H1 (cell line): ENCODE results near the gene HOXA6. TPM values are rescaled to one million over a fixed set of nuclear protein-coding genes. Genes with fewer than 3 reads are reported as not detected.

ENCODE experiments used
- CTCF ChIA-PET: fragments of 300-600 bp; sonication (Branson Sonifier 250); formaldehyde crosslinking; loops from one replicate; lab custom pipeline; 2021; ENCODE audit not compliant: partially characterized antibody; lab: Charles Lee
- POLR2A ChIA-PET: fragments of 300-600 bp; sonication (Branson Sonifier 250); formaldehyde crosslinking; loops from one replicate; lab custom pipeline; 2021; ENCODE audit warnings: inconsistent platforms; ENCODE audit not compliant: partially characterized antibody; lab: Charles Lee
- DNase-seq, 2 experiments: peaks; one replicate each; pipeline versions ENCODE4 v3.0.0 to v3.0.0-alpha.2; 2010 to 2022; ENCODE audit warnings: low spot score in 2 of 2, low read depth in 1 of 2, mixed read lengths in 1 of 2
- FAIRE-seq: peaks from 2 replicates; lab custom pipeline; 2011; peaks lifted over from hg19 to GRCh38; lab: Jason Lieb, UNC
- H2AFZ ChIP-seq: 2 replicates; pipeline ENCODE4 v1.8.1; 2012; ENCODE audit warnings: low read length, inconsistent platforms
- H2AK5ac ChIP-seq: 2 replicates; pipeline ENCODE4 v1.6.1; 2013; ENCODE audit warnings: low read depth, low read length
- H2BK120ac ChIP-seq: replicated peaks from 2 replicates; pipeline ENCODE3; 2013; ENCODE audit warnings: low read depth, low read length, inconsistent platforms
- H2BK12ac ChIP-seq: 2 replicates; pipeline ENCODE4 v1.6.1; 2013; ENCODE audit warnings: low read depth, low read length
- H2BK15ac ChIP-seq: 2 replicates; pipeline ENCODE4 v1.6.1; 2013; ENCODE audit warnings: low read length
- H2BK20ac ChIP-seq: 2 replicates; pipeline ENCODE4 v1.6.1; 2013; ENCODE audit warnings: low read length
- H2BK5ac ChIP-seq: 2 replicates; pipeline ENCODE4 v1.6.1; 2013; ENCODE audit warnings: low read depth, low read length
- H3K14ac ChIP-seq: 2 replicates; pipeline ENCODE4 v1.6.1; 2013; ENCODE audit warnings: inconsistent platforms; ENCODE audit not compliant: insufficient read length
- H3K18ac ChIP-seq: 2 replicates; pipeline ENCODE4 v1.6.1; 2013; ENCODE audit warnings: low read length; ENCODE audit errors: extremely low read depth
- H3K23ac ChIP-seq: 2 replicates; pipeline ENCODE4 v1.6.1; 2013; ENCODE audit warnings: inconsistent platforms; ENCODE audit not compliant: insufficient read length
- H3K23me2 ChIP-seq: 2 replicates; pipeline ENCODE4 v1.6.1; 2013; ENCODE audit warnings: low read depth, low read length
- H3K27ac ChIP-seq: 2 replicates; pipeline ENCODE4 v1.6.1; 2011; ENCODE audit warnings: low read depth, low read length, inconsistent platforms
- H3K27me3 ChIP-seq, 4 experiments: replicated peaks in 1 of 4; 1 replicate in 1 of 4; 2 replicates in 3 of 4; pipeline versions ENCODE4 v1.6.1 to v1.8.1; 2011 to 2013; ENCODE audit warnings: low read length in 3 of 4, mild to moderate bottlenecking in 3 of 4, inconsistent platforms in 2 of 4, mixed read lengths in 2 of 4, moderate library complexity in 1 of 4; ENCODE audit not compliant: control insufficient read depth in 3 of 4, insufficient read depth in 3 of 4; ENCODE audit errors: extremely low read depth in 1 of 4
- H3K36me3 ChIP-seq, 4 experiments: 2 replicates each; pipeline versions ENCODE4 v1.6.1 to v1.8.1; 2011 to 2013; ENCODE audit warnings: mild to moderate bottlenecking in 4 of 4, low read length in 3 of 4, moderate library complexity in 2 of 4, control low read depth in 1 of 4, inconsistent platforms in 1 of 4; ENCODE audit not compliant: insufficient read depth in 4 of 4, control insufficient read depth in 2 of 4
- H3K4ac ChIP-seq: replicated peaks from 2 replicates; pipeline ENCODE3; 2013; ENCODE audit warnings: low read length, low read depth, mixed read lengths, inconsistent platforms; ENCODE audit not compliant: insufficient read length
- H3K4me1 ChIP-seq, 4 experiments: replicated peaks in 1 of 4; 1 replicate in 1 of 4; 2 replicates in 3 of 4; pipeline versions ENCODE4 v1.6.1 to v1.8.1; 2011 to 2013; ENCODE audit warnings: low read length in 3 of 4, inconsistent platforms in 2 of 4, mixed read lengths in 1 of 4; ENCODE audit not compliant: insufficient read depth in 4 of 4, control insufficient read depth in 3 of 4
- H3K4me2 ChIP-seq, 2 experiments: 2 replicates each; pipeline versions ENCODE4 v1.6.1 to v1.8.1; 2011 to 2013; ENCODE audit warnings: low read depth in 2 of 2, low read length in 2 of 2, control low read depth in 1 of 2, inconsistent platforms in 1 of 2, mild to moderate bottlenecking in 1 of 2; ENCODE audit not compliant: insufficient read depth in 1 of 2
- H3K4me3 ChIP-seq, 4 experiments: fragments of 200-600, 300-600 bp in 1 of 4; sonication (generic), shearing (Covaris generic), sonication (Bioruptor Twin) in 1 of 4; 2 replicates each; pipeline versions ENCODE4 v1.5.1 to v1.8.1; 2011 to 2016; ENCODE audit warnings: low read length in 4 of 4, low read depth in 3 of 4, control low read depth in 2 of 4, inconsistent platforms in 2 of 4, mild to moderate bottlenecking in 2 of 4, mixed read lengths in 1 of 4, moderate library complexity in 1 of 4; ENCODE audit not compliant: insufficient read depth in 2 of 4; ENCODE audit errors: extremely low read depth in 1 of 4
- H3K56ac ChIP-seq: replicated peaks from 2 replicates; pipeline ENCODE3; 2013; ENCODE audit warnings: low read depth, mild to moderate bottlenecking, mixed read lengths, low read length, inconsistent platforms; ENCODE audit not compliant: insufficient read length
- H3K79me1 ChIP-seq: 2 replicates; pipeline ENCODE4 v1.6.1; 2013; ENCODE audit warnings: low read depth, low read length, control low read depth
- H3K79me2 ChIP-seq, 2 experiments: 2 replicates each; pipeline versions ENCODE4 v1.6.1 to v1.8.1; 2012 to 2013; ENCODE audit warnings: low read length in 2 of 2, mild to moderate bottlenecking in 2 of 2, inconsistent platforms in 1 of 2; ENCODE audit not compliant: insufficient read depth in 2 of 2, control insufficient read depth in 1 of 2
- H3K9ac ChIP-seq, 4 experiments: replicated peaks in 1 of 4; 1 replicate in 1 of 4; 2 replicates in 3 of 4; pipeline versions ENCODE4 v1.6.1 to v1.8.1; 2011 to 2013; ENCODE audit warnings: low read depth in 3 of 4, low read length in 3 of 4, control low read depth in 2 of 4, mild to moderate bottlenecking in 2 of 4, moderate library complexity in 2 of 4, inconsistent platforms in 1 of 4; ENCODE audit errors: extremely low read depth in 1 of 4
- H3K9me3 ChIP-seq, 2 experiments: 2 replicates each; pipeline versions ENCODE4 v1.6.1 to v1.8.1; 2012 to 2013; ENCODE audit warnings: mild to moderate bottlenecking in 2 of 2, moderate library complexity in 2 of 2, control low read depth in 1 of 2, inconsistent platforms in 1 of 2, low read depth in 1 of 2, low read length in 1 of 2, mixed read lengths in 1 of 2; ENCODE audit not compliant: insufficient read depth in 2 of 2
- H4K20me1 ChIP-seq, 2 experiments: replicated peaks in 1 of 2; 2 replicates each; pipeline versions ENCODE3 to v1.8.1; 2011 to 2013; ENCODE audit warnings: inconsistent platforms in 2 of 2, low read length in 2 of 2, mild to moderate bottlenecking in 1 of 2; ENCODE audit not compliant: insufficient read depth in 2 of 2, control insufficient read depth in 1 of 2
- H4K5ac ChIP-seq: 2 replicates; pipeline ENCODE4 v1.6.1; 2013; ENCODE audit warnings: low read length, low read depth, mixed read lengths, inconsistent platforms; ENCODE audit not compliant: insufficient read length
- H4K8ac ChIP-seq: 2 replicates; pipeline ENCODE4 v1.8.0; 2013; ENCODE audit warnings: mild to moderate bottlenecking, moderate library complexity, low read length, inconsistent platforms; ENCODE audit not compliant: insufficient read depth; ENCODE audit errors: extremely low read depth
- H4K91ac ChIP-seq: replicated peaks from 2 replicates; pipeline ENCODE3; 2013; ENCODE audit warnings: low read length, mixed read lengths, inconsistent platforms; ENCODE audit not compliant: insufficient read length
- BCL11A ChIP-seq, 2 experiments: IDR thresholded peaks; one replicate each; pipeline ENCODE4 v1.6.1; 2011; ENCODE audit warnings: low read depth in 2 of 2, low read length in 2 of 2, mild to moderate bottlenecking in 2 of 2
- EZH2 ChIP-seq: fragments of 200-600 bp; sonication (generic); IDR thresholded peaks from 2 replicates; pipeline ENCODE4 v1.7.1; 2012; ENCODE audit warnings: low read depth, mild to moderate bottlenecking, moderate library complexity, low read length, inconsistent platforms; ENCODE audit not compliant: severe bottlenecking
- JUND ChIP-seq: IDR thresholded peaks from 2 replicates; pipeline ENCODE4 v1.6.1; 2011; ENCODE audit warnings: mild to moderate bottlenecking, improper control_type of control experiment, low read length
- NANOG ChIP-seq: IDR thresholded peaks from 2 replicates; pipeline ENCODE4 v1.6.1; 2011; ENCODE audit warnings: low read length, low read depth, mild to moderate bottlenecking, inconsistent platforms; ENCODE audit not compliant: insufficient read depth, poor library complexity, severe bottlenecking
- POLR2AphosphoS5 ChIP-seq: IDR thresholded peaks from 2 replicates; pipeline ENCODE4 v1.6.1; 2011; ENCODE audit warnings: low read depth, low read length
- RFX5 ChIP-seq: IDR thresholded peaks from 2 replicates; pipeline ENCODE4 v1.6.1; 2011; ENCODE audit warnings: low read depth, low read length, improper control_type of control experiment, borderline replicate concordance
- SP1 ChIP-seq: IDR thresholded peaks from 2 replicates; pipeline ENCODE4 v1.6.1; 2011; ENCODE audit warnings: low read depth, low read length
- SP2 ChIP-seq: IDR thresholded peaks from 2 replicates; pipeline ENCODE4 v1.6.1; 2012; ENCODE audit warnings: mild to moderate bottlenecking, low read length, inconsistent platforms
- TAF7 ChIP-seq: optimal IDR thresholded peaks from 2 replicates; pipeline ENCODE3; 2011; ENCODE audit warnings: low read depth, mild to moderate bottlenecking, inconsistent platforms, low read length, moderate library complexity, borderline replicate concordance
- YY1 ChIP-seq: IDR thresholded peaks from 2 replicates; pipeline ENCODE4 v1.6.1; 2011; ENCODE audit warnings: low read depth, mild to moderate bottlenecking, low read length
- WGBS, 2 experiments: shearing (Covaris generic) in 1 of 2; methylation state at CpG; one replicate each; pipeline versions ENCODE4 v1.1.6 to v1.1.7; 2013 to 2015; ENCODE audit warnings: low lambda C conversion rate in 2 of 2, mixed read lengths in 2 of 2, inconsistent platforms in 1 of 2, low coverage in 1 of 2, missing lambda C conversion rate in 1 of 2; ENCODE audit not compliant: insufficient replicate concordance in 2 of 2, insufficient coverage in 1 of 2, insufficient read length in 1 of 2; ENCODE audit errors: extremely low coverage in 1 of 2, missing lambda C conversion rate in 1 of 2; 5-methylcytosine and 5-hydroxymethylcytosine counted together
- polyA plus RNA-seq, 7 experiments: library from polyadenylated mRNA; depleted of rRNA in 3 of 7; stranded (reverse) in 5 of 7; unstranded in 2 of 7; fragments of >200 nt in 5 of 7; fragments of 200-250 nt in 2 of 7; gene quantifications; 1 replicate in 5 of 7; 2 replicates in 1 of 7; 4 replicates in 1 of 7; pipeline versions ENCODE4 v1.2.1 to v1.2.3, GENCODE V29; 2011 to 2013; ENCODE audit warnings: missing spikeins in 2 of 7, mixed read lengths in 2 of 7
- total RNA-seq: library from RNA; stranded (reverse); fragmentation: NEBNext Ultra II Directional; extraction: Animal tissue kit (Norgen Biotek cat#: 25700); gene quantifications from 2 replicates; pipeline ENCODE4 v1.2.1, GENCODE V29; 2021
- TF ChIP-seq, protein P1 (sequence below): IDR thresholded peaks from 2 replicates; pipeline ENCODE4 v1.6.1; 2012; ENCODE audit warnings: low read length, inconsistent platforms
- TF ChIP-seq, protein P2 (sequence below): IDR thresholded peaks from 2 replicates; pipeline ENCODE4 v1.6.1; 2012; ENCODE audit warnings: inconsistent platforms

HOXA6 gene
- total and polyA plus RNA-seq, 2 of the 8 experiments (the other 6 are each of a cell fraction or from before 2014, with no cell fraction given), result not detected

DNA sequence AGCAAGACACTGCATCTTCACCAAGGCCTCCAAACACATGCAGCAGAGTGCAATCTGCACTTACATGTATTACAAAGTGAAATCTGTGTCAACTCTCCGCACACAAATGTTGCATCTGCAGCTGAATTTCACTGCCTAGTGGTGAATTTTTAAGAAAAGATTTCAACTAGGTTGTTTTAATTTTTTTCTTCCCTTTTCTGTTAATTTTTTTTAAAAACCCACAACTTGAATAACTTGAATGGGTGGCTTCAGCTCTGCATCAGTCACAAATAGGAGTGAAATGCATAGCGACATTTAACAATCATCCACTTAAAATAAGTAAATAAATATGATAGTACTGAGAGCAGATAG lies 46.4 kb upstream of the HOXA6 start:
- Histone ChIP-seq H3K36me3 (peaks cover 0 to 13% (median 0%) of the 10 kb centered on the region in 4 experiments; a peak in 1 of 8 replicates), H3K4ac (no peak overlapping the region), H3K9ac (no peak overlapping the region), H3K4me3 (no peak overlapping the region), H2AFZ (no peak overlapping the region), H3K23ac (no peak overlapping the region), H4K8ac (no peak overlapping the region), H3K14ac (no peak overlapping the region), H2BK5ac (no peak overlapping the region), H3K79me2 (no peaks in the 10 kb centered on the region), H2BK15ac (no peak overlapping the region), H3K18ac (no peak overlapping the region), H3K4me1 (peaks cover 0 to 7% (median 5%) of the 10 kb centered on the region in 4 experiments; a peak in 5 of 7 replicates), H4K5ac (no peak overlapping the region), H3K23me2 (no peaks in the 10 kb centered on the region), H3K56ac (no peak overlapping the region), H3K27ac (no peak overlapping the region), H3K27me3 (peaks cover 83 to 100% (median 95%) of the 10 kb centered on the region in 4 experiments), H2BK20ac (no peak overlapping the region), H2AK5ac (no peak overlapping the region), H2BK12ac (no peak overlapping the region), H4K20me1 (peaks cover 25 to 46% of the 10 kb centered on the region in 2 experiments), H3K79me1 (no peaks in the 10 kb centered on the region), H4K91ac (no peak overlapping the region), H3K9me3 (peaks cover 0 to 3% of the 10 kb centered on the region in 2 experiments; a peak in 1 of 4 replicates), H2BK120ac (no peak overlapping the region), H3K4me2 (no peak overlapping the region)
- ChIA-PET CTCF (interaction anchor here (0.6 to 3.2 kb wide), 5 partner anchors 11 to 903 kb away, joined by 3 to 31 read pairs (median 9); no protein-coding TSS in a partner anchor), POLR2A (no interaction called here)
- WGBS, 2 experiments, result 27% methylated on average over 2 of the region's 2 CpGs; no CpG with 5 or more reads in 1 of the 2 experiments
- DNase-seq (no peak), FAIRE-seq (no peak)
- no peak for TF ChIP-seq JUND
- TF ChIP-seq NANOG, result no peak
- TF ChIP-seq, protein P1, sequence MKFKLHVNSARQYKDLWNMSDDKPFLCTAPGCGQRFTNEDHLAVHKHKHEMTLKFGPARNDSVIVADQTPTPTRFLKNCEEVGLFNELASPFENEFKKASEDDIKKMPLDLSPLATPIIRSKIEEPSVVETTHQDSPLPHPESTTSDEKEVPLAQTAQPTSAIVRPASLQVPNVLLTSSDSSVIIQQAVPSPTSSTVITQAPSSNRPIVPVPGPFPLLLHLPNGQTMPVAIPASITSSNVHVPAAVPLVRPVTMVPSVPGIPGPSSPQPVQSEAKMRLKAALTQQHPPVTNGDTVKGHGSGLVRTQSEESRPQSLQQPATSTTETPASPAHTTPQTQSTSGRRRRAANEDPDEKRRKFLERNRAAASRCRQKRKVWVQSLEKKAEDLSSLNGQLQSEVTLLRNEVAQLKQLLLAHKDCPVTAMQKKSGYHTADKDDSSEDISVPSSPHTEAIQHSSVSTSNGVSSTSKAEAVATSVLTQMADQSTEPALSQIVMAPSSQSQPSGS, result no peak
- no peak for TF ChIP-seq BCL11A (IDR thresholded peaks at IDR 0.05; ENCODE audit: low read depth in 2 of 2, low read length in 2 of 2)
- no peak for TF ChIP-seq YY1
- TF ChIP-seq TAF7, result no peak
- TF ChIP-seq POLR2AphosphoS5, result no peak
- 0 out of 2 replicates have a peak, but pooled peaks have one; percentile 1 for TF ChIP-seq SP1
- no peak for TF ChIP-seq RFX5
- TF ChIP-seq, protein P2, sequence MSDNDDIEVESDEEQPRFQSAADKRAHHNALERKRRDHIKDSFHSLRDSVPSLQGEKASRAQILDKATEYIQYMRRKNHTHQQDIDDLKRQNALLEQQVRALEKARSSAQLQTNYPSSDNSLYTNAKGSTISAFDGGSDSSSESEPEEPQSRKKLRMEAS, result no peak
- no peak for TF ChIP-seq EZH2
- TF ChIP-seq SP2, result no peak
